Suprapubic skin (tissue), 4 donors: Measurements from ENCODE around the gene DES. TPM values are rescaled to one million over a fixed set of nuclear protein-coding genes. Genes with fewer than 3 reads are reported as not detected.

ENCODE experiments used
- DNase-seq, 2 donors: peaks; one replicate each; pipeline ENCODE4 v3.0.0-alpha.2; 2019; ENCODE audit warnings: low spot score in 2 of 2
- H3K27ac ChIP-seq: fragments of 200-600 bp; sonication (generic); one replicate; pipeline ENCODE4 v1.5.1; 2019
- H3K27me3 ChIP-seq: fragments of 200-600 bp; sonication (generic); one replicate; pipeline ENCODE4 v1.5.1; 2019
- H3K36me3 ChIP-seq: fragments of 200-600 bp; sonication (generic); one replicate; pipeline ENCODE4 v1.5.1; 2019
- H3K4me1 ChIP-seq: fragments of 200-600 bp; sonication (generic); one replicate; pipeline ENCODE4 v1.5.1; 2019
- H3K4me3 ChIP-seq: fragments of 200-600 bp; sonication (generic); one replicate; pipeline ENCODE4 v1.5.1; 2019; ENCODE audit warnings: mild to moderate bottlenecking
- H3K9me3 ChIP-seq: fragments of 200-600 bp; sonication (generic); one replicate; pipeline ENCODE4 v1.5.1; 2019
- CTCF ChIP-seq, 2 donors: fragments of 200-600 bp in 1 of 2; fragments of 450-650 bp in 1 of 2; sonication (generic) in 1 of 2; IDR thresholded peaks; one replicate each; pipeline ENCODE4 v1.5.1; 2016 to 2019; ENCODE audit warnings: antibody characterized with exemption in 2 of 2, mild to moderate bottlenecking in 1 of 2, moderate library complexity in 1 of 2
- EP300 ChIP-seq: sonication (generic); formaldehyde crosslinking; IDR thresholded peaks from one replicate; pipeline ENCODE4 v1.6.1; 2017; ENCODE audit warnings: antibody characterized with exemption
- POLR2A ChIP-seq, 2 donors: fragments of 450-650 bp; IDR thresholded peaks; one replicate each; pipeline ENCODE4 v1.6.1; 2017; ENCODE audit warnings: antibody characterized with exemption in 2 of 2, mild to moderate bottlenecking in 2 of 2, moderate library complexity in 2 of 2
- POLR2AphosphoS5 ChIP-seq, 3 donors: sonication (generic); formaldehyde crosslinking; IDR thresholded peaks; one replicate each; pipeline ENCODE4 v1.6.1; 2017; ENCODE audit warnings: antibody characterized with exemption in 3 of 3
- WGBS: methylation state at CpG from one replicate; pipeline ENCODE4 v1.1.5; 2018; 5-methylcytosine and 5-hydroxymethylcytosine counted together
- total RNA-seq, 4 donors: library from RNA; depleted of rRNA; stranded (reverse); fragments of >200 nt; gene quantifications; one replicate each; pipeline ENCODE4 v1.1.0, GENCODE V29; 2016

Gene DES
- total RNA-seq, 4 donors from 2014 or later = 11.4 to 100 (median 35.6) TPM

GRCh38 chr2:219474285-219475060 is 56.3 kb downstream of the DES start:
- H3K4me3 ChIP-seq = no peak overlapping the region
- peaks cover 14% of the 10 kb centered on the region for H3K27me3 ChIP-seq
- no peak overlapping the region for H3K27ac ChIP-seq
- H3K9me3 ChIP-seq = no peaks in the 10 kb centered on the region
- DNase-seq = no peak
- H3K4me1 ChIP-seq = no peaks in the 10 kb centered on the region
- no peaks in the 10 kb centered on the region for H3K36me3 ChIP-seq
- TF ChIP-seq POLR2A (IDR thresholded peaks at IDR 0.05) (no peak), EP300 (no peak), CTCF (IDR thresholded peaks at IDR 0.05) (no peak), POLR2AphosphoS5 (IDR thresholded peaks at IDR 0.05) (no peak)
- WGBS = 78% methylated on average over 11 of the region's 11 CpGs

GRCh38 chr2:219475278-219475677 is 57.1 kb downstream of the DES start:
- 87% methylated on average over 6 of the region's 6 CpGs for WGBS
- Histone ChIP-seq H3K27ac (no peak overlapping the region), H3K9me3 (no peaks in the 10 kb centered on the region), H3K36me3 (no peaks in the 10 kb centered on the region), H3K4me3 (no peak overlapping the region), H3K27me3 (peaks cover 14% of the 10 kb centered on the region), H3K4me1 (no peaks in the 10 kb centered on the region)
- DNase-seq = no peak
- no peak for TF ChIP-seq POLR2AphosphoS5 (IDR thresholded peaks at IDR 0.05)
- TF ChIP-seq POLR2A (IDR thresholded peaks at IDR 0.05) = no peak
- TF ChIP-seq EP300 = no peak
- no peak for TF ChIP-seq CTCF (IDR thresholded peaks at IDR 0.05)

- Histone ChIP-seq H3K9me3 (no peaks in the 10 kb centered on the region), H3K4me1 (no peaks in the 10 kb centered on the region), H3K4me3 (no peak overlapping the region), H3K27me3 (peaks cover 14% of the 10 kb centered on the region), H3K36me3 (no peaks in the 10 kb centered on the region), H3K27ac (no peak overlapping the region)
- DNase-seq = no peak
- TF ChIP-seq EP300 (no peak), CTCF (IDR thresholded peaks at IDR 0.05) (peak; percentile 47 to 74)
- WGBS = 30% methylated on average over 11 of the region's 14 CpGs
Observed at GRCh38 chr2:219475697-219476651, 57.8 kb downstream of the DES start.

Other genes starting within 250 kb of the DES start
- gene SLC23A3, start 248.3 kb upstream of the DES start, total RNA-seq = 10 to 100 TPM in 1 of 4 donors, 1 to 10 TPM in 3; 2.4 to 12.6 (median 3.2) TPM
- 10 to 100 TPM; 44.9 to 70.3 (median 53.0) TPM for gene CNPPD1, start 241.5 kb upstream of the DES start, total RNA-seq
- gene RETREG2, start 240.1 kb upstream of the DES start, total RNA-seq = 100 to 1,000 TPM in 2 of 4 donors, 10 to 100 TPM in 2; 61.0 to 106 (median 91.9) TPM
- gene ZFAND2B, start 211.6 kb upstream of the DES start, total RNA-seq = 10 to 100 TPM; 48.1 to 84.7 (median 64.4) TPM
- 10 to 100 TPM; 16.3 to 24.0 (median 20.7) TPM for gene ABCB6, start 199.4 kb upstream of the DES start, total RNA-seq
- 10 to 100 TPM; 60.3 to 83.9 (median 64.6) TPM for gene ATG9A, start 188.7 kb upstream of the DES start, total RNA-seq
- gene ANKZF1, start 188.6 kb upstream of the DES start, total RNA-seq = 100 to 1,000 TPM in 1 of 4 donors, 10 to 100 TPM in 3; 38.6 to 252 (median 61.7) TPM
- gene GLB1L, start 172.9 kb upstream of the DES start, total RNA-seq = 1 to 10 TPM; 2.5 to 9.8 (median 5.4) TPM
- gene STK16, start 172.9 kb upstream of the DES start, total RNA-seq = 10 to 100 TPM; 10.9 to 22.9 (median 16.1) TPM
- not detected for gene TUBA4B, start 165.1 kb upstream of the DES start, total RNA-seq
- 100 to 1,000 TPM; 194 to 530 (median 394) TPM for gene TUBA4A, start 164.5 kb upstream of the DES start, total RNA-seq
- gene DNAJB2, start 139.0 kb upstream of the DES start, total RNA-seq = 100 to 1,000 TPM in 2 of 4 donors, 10 to 100 TPM in 2; 91.2 to 138 (median 107) TPM
- gene PTPRN, start 109.0 kb upstream of the DES start, total RNA-seq = not detected
- gene RESP18, start 85.6 kb upstream of the DES start, total RNA-seq = not detected
- 100 to 1,000 TPM in 1 of 4 donors, 10 to 100 TPM in 3; 66.6 to 104 (median 70.5) TPM for gene DNPEP, start 30.5 kb upstream of the DES start, total RNA-seq
- gene SPEG, start 16.5 kb downstream of the DES start, total RNA-seq = 10 to 100 TPM in 1 of 4 donors, 1 to 10 TPM in 3; 6.5 to 17.2 (median 6.7) TPM
- 10 to 100 TPM; 18.3 to 31.3 (median 22.3) TPM for gene GMPPA, start 80.5 kb downstream of the DES start, total RNA-seq
- gene ASIC4, start 96.1 kb downstream of the DES start, total RNA-seq = not detected
- gene CHPF, start 125.4 kb downstream of the DES start, total RNA-seq = 10 to 100 TPM; 28.8 to 62.1 (median 49.3) TPM
- gene TMEM198, start 125.7 kb downstream of the DES start, total RNA-seq = 1 to 10 TPM in 3 of 4 donors, under 1 TPM in 1; 0.56 to 1.9 (median 1.4) TPM
- 10 to 100 TPM; 33.2 to 75.7 (median 43.7) TPM for gene OBSL1, start 153.2 kb downstream of the DES start, total RNA-seq
- 1 to 10 TPM in 2 of 4 donors, under 1 TPM in 1, not detected in 1; 0.34 to 3.5 (median 1.5) TPM for gene INHA, start 153.9 kb downstream of the DES start, total RNA-seq
- gene STK11IP, start 179.5 kb downstream of the DES start, total RNA-seq = 10 to 100 TPM; 25.3 to 68.0 (median 29.2) TPM
- gene SLC4A3, start 209.3 kb downstream of the DES start, total RNA-seq = 1 to 10 TPM in 3 of 4 donors, under 1 TPM in 1; 0.48 to 3.2 (median 2.1) TPM